Endothelial cell of umbilical vein (primary cell): Measurements from ENCODE around the gene LIME1. TPM values are rescaled to one million over a fixed set of nuclear protein-coding genes. Genes with fewer than 3 reads are reported as not detected.

Experiments
- BruUV-seq: library from RNA; stranded (reverse); fragments of 400-500 nt; replicated peaks from 2 replicates; lab custom pipeline; 2021; lab: Mats Ljungman, UMichigan
- CTCF ChIA-PET: fragments of 300-600, 350-600 bp; sonication (Branson Sonifier 250); formaldehyde crosslinking; loops from one replicate; lab custom pipeline; 2021; ENCODE audit warnings: antibody characterized with exemption, inconsistent platforms; lab: Charles Lee
- POLR2A ChIA-PET: fragments of 300-600, 350-600 bp; sonication (Branson Sonifier 250); formaldehyde crosslinking; loops from one replicate; lab custom pipeline; 2021; ENCODE audit warnings: antibody characterized with exemption, inconsistent platforms; lab: Charles Lee
- DNase-seq: peaks from one replicate; pipeline ENCODE4 v3.0.0-alpha.2; 2011; ENCODE audit warnings: low read depth, low spot score
- FAIRE-seq: peaks from 2 replicates; lab custom pipeline; 2011; peaks lifted over from hg19 to GRCh38; lab: Jason Lieb, UNC
- H2AFZ ChIP-seq: 2 replicates; pipeline ENCODE4 v1.6.0; 2012; ENCODE audit warnings: low read depth, low read length, control low read depth, inconsistent platforms
- H3K27ac ChIP-seq: 2 replicates; pipeline ENCODE4 v1.5.1; 2011; ENCODE audit warnings: low read depth, mild to moderate bottlenecking, control low read depth, low read length, moderate library complexity; ENCODE audit not compliant: insufficient read depth
- H3K27me3 ChIP-seq, 2 experiments: 2 replicates each; pipeline versions ENCODE4 v1.6.0 to v1.6.1; 2011; ENCODE audit warnings: low read length in 2 of 2, mixed read lengths in 1 of 2; ENCODE audit not compliant: control insufficient read depth in 2 of 2, insufficient read depth in 2 of 2
- H3K36me3 ChIP-seq, 2 experiments: 2 replicates in 1 of 2; 3 replicates in 1 of 2; pipeline ENCODE4 v1.5.1; 2011; ENCODE audit warnings: low read length in 2 of 2, mild to moderate bottlenecking in 1 of 2, moderate library complexity in 1 of 2; ENCODE audit not compliant: control insufficient read depth in 2 of 2, insufficient read depth in 2 of 2; ENCODE audit errors: extremely low read depth in 1 of 2
- H3K4me1 ChIP-seq: 3 replicates; pipeline ENCODE4 v1.5.1; 2011; ENCODE audit warnings: mild to moderate bottlenecking, low read length; ENCODE audit not compliant: control insufficient read depth, insufficient read depth; ENCODE audit errors: extremely low read depth
- H3K4me2 ChIP-seq: 2 replicates; pipeline ENCODE4 v1.6.1; 2011; ENCODE audit warnings: low read length, control low read depth, mixed read lengths; ENCODE audit not compliant: insufficient read depth
- H3K4me3 ChIP-seq, 3 experiments: fragments of 200-600 bp in 1 of 3; sonication (generic), shearing (Covaris generic) in 1 of 3; replicated peaks in 1 of 3; 2 replicates each; pipeline ENCODE4 v1.5.1; 2011 to 2016; ENCODE audit warnings: control low read depth in 3 of 3, low read length in 3 of 3, mild to moderate bottlenecking in 2 of 3, inconsistent platforms in 1 of 3, low read depth in 1 of 3, moderate library complexity in 1 of 3; ENCODE audit not compliant: insufficient read depth in 1 of 3
- H3K79me2 ChIP-seq: 2 replicates; pipeline ENCODE4 v1.6.0; 2012; ENCODE audit warnings: low read length, inconsistent platforms; ENCODE audit not compliant: control insufficient read depth, insufficient read depth
- H3K9ac ChIP-seq: replicated peaks from 2 replicates; pipeline ENCODE3; 2011; ENCODE audit warnings: low read length, control low read depth; ENCODE audit not compliant: insufficient read depth; ENCODE audit errors: extremely low read depth
- H3K9me1 ChIP-seq: replicated peaks from 3 replicates; pipeline ENCODE4 v1.6.0; 2011; ENCODE audit warnings: mild to moderate bottlenecking, low read length; ENCODE audit not compliant: control insufficient read depth, insufficient read depth; ENCODE audit errors: extremely low read depth
- H3K9me3 ChIP-seq: replicated peaks from 2 replicates; pipeline ENCODE4 v1.5.1; 2012; ENCODE audit warnings: low read length, inconsistent platforms; ENCODE audit not compliant: control insufficient read depth, insufficient read depth
- H4K20me1 ChIP-seq: replicated peaks from 2 replicates; pipeline ENCODE3; 2011; ENCODE audit warnings: mild to moderate bottlenecking, low read length; ENCODE audit not compliant: control insufficient read depth, insufficient read depth; ENCODE audit errors: extremely low read depth
- EZH2 ChIP-seq: IDR thresholded peaks from 2 replicates; pipeline ENCODE4 v1.6.1; 2012; ENCODE audit warnings: borderline replicate concordance, low read depth, mild to moderate bottlenecking, moderate library complexity, low read length, inconsistent platforms; ENCODE audit not compliant: severe bottlenecking
- FOS ChIP-seq: IDR thresholded peaks from 2 replicates; pipeline ENCODE4 v1.6.1; 2011; ENCODE audit warnings: mild to moderate bottlenecking, low read length, moderate library complexity, borderline replicate concordance; ENCODE audit not compliant: insufficient read depth
- GATA2 ChIP-seq: IDR thresholded peaks from 2 replicates; pipeline ENCODE4 v1.7.0; 2011; ENCODE audit warnings: low read depth, mild to moderate bottlenecking, moderate library complexity, mixed read lengths, low read length; ENCODE audit not compliant: insufficient read length, insufficient read depth
- JUN ChIP-seq: IDR thresholded peaks from 2 replicates; pipeline ENCODE4 v1.6.1; 2011; ENCODE audit warnings: borderline replicate concordance, low read depth; ENCODE audit not compliant: insufficient read length, insufficient read depth
- MYC ChIP-seq: IDR thresholded peaks from one replicate; pipeline ENCODE4 v1.6.1; 2011; ENCODE audit warnings: mild to moderate bottlenecking, low read depth, low read length
- POLR2A ChIP-seq: IDR thresholded peaks from 2 replicates; pipeline ENCODE4 v1.6.1; 2012; ENCODE audit warnings: low read depth, mild to moderate bottlenecking, control low read depth, low read length
- POLR2AphosphoS5 ChIP-seq: IDR thresholded peaks from 2 replicates; pipeline ENCODE4 v1.6.1; 2012; ENCODE audit warnings: low read depth, mild to moderate bottlenecking, control low read depth, low read length, moderate library complexity; ENCODE audit not compliant: insufficient read depth
- dilution Hi-C: fragments of 300-500 bp; cut with MboI; formaldehyde crosslinking; loops from one replicate; pipeline ENCODE4 v1.15.0; 2019; ENCODE audit warnings: low sequenced_read_pairs; ENCODE audit not compliant: extremely low pct_ligation_motif_present
- intact Hi-C: fragments of 100-400 bp; cut with micrococcal nuclease; formaldehyde crosslinking; loops from one replicate; pipeline ENCODE4 v1.10.0; 2022
- polyA plus RNA-seq, 4 experiments: library from polyadenylated mRNA; depleted of rRNA in 3 of 4; stranded (reverse) in 3 of 4; unstranded in 1 of 4; fragments of >200 nt; gene quantifications; 2 replicates each; pipeline versions ENCODE4 v1.2.1 to v1.2.3, GENCODE V29; 2011 to 2012; ENCODE audit warnings: missing spikeins in 1 of 4
- total RNA-seq: library from RNA; stranded (reverse); gene quantifications from 2 replicates; pipeline ENCODE4 v1.2.3, GENCODE V29; 2021
- TF ChIP-seq, protein P1 (sequence below), 2 donors: IDR thresholded peaks; 1 replicate in 1 of 2; 2 replicates in 1 of 2; pipeline ENCODE4 v1.5.1; 2011; ENCODE audit warnings: low read length in 2 of 2, mild to moderate bottlenecking in 2 of 2, moderate library complexity in 2 of 2, control low read depth in 1 of 2, inconsistent platforms in 1 of 2, low read depth in 1 of 2; ENCODE audit not compliant: insufficient read depth in 1 of 2; ENCODE audit errors: extremely low read depth in 1 of 2
- TF ChIP-seq, protein P2 (sequence below): IDR thresholded peaks from 2 replicates; pipeline ENCODE4 v1.6.1; 2011; ENCODE audit not compliant: insufficient read depth, insufficient read length

LIME1 gene
- total and polyA plus RNA-seq, 2 donors (not counting 3 experiments of a cell fraction or from before 2014, with no cell fraction given) = 10.7 to 12.2 TPM

DNA sequence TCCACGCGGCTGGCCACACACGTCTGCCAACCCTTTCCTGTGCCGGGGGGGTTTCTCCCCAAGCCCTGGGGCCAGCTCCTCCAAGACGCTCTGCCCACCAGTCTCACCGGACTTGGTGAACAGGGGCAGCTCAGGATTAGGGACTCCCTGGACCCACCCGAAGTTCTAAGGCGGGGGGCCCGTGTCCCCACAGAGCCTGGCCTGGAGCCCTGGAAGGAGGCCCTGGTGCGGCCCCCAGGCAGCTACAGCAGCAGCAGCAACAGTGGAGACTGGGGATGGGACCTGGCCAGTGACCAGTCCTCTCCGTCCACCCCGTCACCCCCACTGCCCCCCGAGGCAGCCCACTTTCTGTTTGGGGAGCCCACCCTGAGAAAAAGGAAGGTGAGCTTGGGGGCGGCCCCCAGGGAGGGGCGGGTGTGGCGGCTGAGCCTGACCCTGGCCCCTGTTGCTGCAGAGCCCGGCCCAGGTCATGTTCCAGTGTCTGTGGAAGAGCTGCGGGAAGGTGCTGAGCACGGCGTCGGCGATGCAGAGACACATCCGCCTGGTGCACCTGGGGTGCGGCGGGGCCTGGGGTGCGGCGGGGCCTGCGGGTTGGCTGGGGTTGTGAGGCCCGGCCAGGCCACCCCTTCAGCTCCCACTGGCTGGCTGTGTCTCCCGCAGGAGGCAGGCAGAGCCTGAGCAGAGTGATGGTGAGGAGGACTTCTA is 5.4 kb downstream of the LIME1 start:
- POLR2A ChIA-PET = no interaction called here
- intact Hi-C loops = loop anchor here (2.0 kb wide), 1 partner anchor 35 kb away; the partner anchor contains the start of gene ARFRP1

More for the DNA sequence above, 5.4 kb downstream of the LIME1 start:
- Histone ChIP-seq H2AFZ (no peak overlapping the region), H3K27ac (no peak overlapping the region), H3K4me1 (peaks cover 9% of the 10 kb centered on the region), H3K9me3 (no peaks in the 10 kb centered on the region), H3K9ac (no peak overlapping the region), H3K27me3 (no peaks in the 10 kb centered on the region), H3K9me1 (no peaks in the 10 kb centered on the region), H3K36me3 (peaks cover 0 to 19% of the 10 kb centered on the region in 2 experiments), H3K79me2 (no peaks in the 10 kb centered on the region), H3K4me3 (no peak overlapping the region), H4K20me1 (no peaks in the 10 kb centered on the region), H3K4me2 (no peak overlapping the region)
- DNase-seq (no peak), FAIRE-seq (no peak)
- CTCF ChIA-PET = interaction anchor here (0.8 to 2.0 kb wide), 13 partner anchors 35 to 297 kb away, joined by 3 to 12 read pairs (median 5); partner anchors contain the start of genes ARFRP1, RTEL1, TNFRSF6B and TPD52L2
- TSS peak; percentile 21 for BruUV-seq
- TF ChIP-seq FOS = no peak
- TF ChIP-seq POLR2AphosphoS5 = no peak
- TF ChIP-seq, protein P1, sequence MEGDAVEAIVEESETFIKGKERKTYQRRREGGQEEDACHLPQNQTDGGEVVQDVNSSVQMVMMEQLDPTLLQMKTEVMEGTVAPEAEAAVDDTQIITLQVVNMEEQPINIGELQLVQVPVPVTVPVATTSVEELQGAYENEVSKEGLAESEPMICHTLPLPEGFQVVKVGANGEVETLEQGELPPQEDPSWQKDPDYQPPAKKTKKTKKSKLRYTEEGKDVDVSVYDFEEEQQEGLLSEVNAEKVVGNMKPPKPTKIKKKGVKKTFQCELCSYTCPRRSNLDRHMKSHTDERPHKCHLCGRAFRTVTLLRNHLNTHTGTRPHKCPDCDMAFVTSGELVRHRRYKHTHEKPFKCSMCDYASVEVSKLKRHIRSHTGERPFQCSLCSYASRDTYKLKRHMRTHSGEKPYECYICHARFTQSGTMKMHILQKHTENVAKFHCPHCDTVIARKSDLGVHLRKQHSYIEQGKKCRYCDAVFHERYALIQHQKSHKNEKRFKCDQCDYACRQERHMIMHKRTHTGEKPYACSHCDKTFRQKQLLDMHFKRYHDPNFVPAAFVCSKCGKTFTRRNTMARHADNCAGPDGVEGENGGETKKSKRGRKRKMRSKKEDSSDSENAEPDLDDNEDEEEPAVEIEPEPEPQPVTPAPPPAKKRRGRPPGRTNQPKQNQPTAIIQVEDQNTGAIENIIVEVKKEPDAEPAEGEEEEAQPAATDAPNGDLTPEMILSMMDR (IDR thresholded peaks at IDR 0.05; ENCODE audit: extremely low read depth in 1 of 2, insufficient read depth in 1 of 2, low read depth in 1 of 2, low read length in 2 of 2) = no peak
- no peak for TF ChIP-seq GATA2
- no peak for TF ChIP-seq EZH2
- TF ChIP-seq JUN = no peak
- no peak for TF ChIP-seq POLR2A
- TF ChIP-seq, protein P2, sequence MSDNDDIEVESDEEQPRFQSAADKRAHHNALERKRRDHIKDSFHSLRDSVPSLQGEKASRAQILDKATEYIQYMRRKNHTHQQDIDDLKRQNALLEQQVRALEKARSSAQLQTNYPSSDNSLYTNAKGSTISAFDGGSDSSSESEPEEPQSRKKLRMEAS = no peak
- TF ChIP-seq MYC = no peak
- dilution Hi-C loops = no loop called here
